Measurements from ENCODE around the gene MORN1. TPM values are rescaled to one million over a fixed set of nuclear protein-coding genes. Genes with fewer than 3 reads are reported as not detected.
A peak's percentile ranks its signal among the peaks of the same experiment; 100 is the strongest.

Gene MORN1
- total and polyA plus RNA-seq, 10 of the 15 experiments (the other 5 are each of a cell fraction or from before 2014, with no cell fraction given): 0.76 to 7.9 (median 5.5) TPM

GRCh38 chr1:2412395-2412772, 21.0 kb upstream of the MORN1 start, which contains the start of gene PEX10:
TSS of gene PEX10 (minus strand) at chr1:2412564. CDS start at chr1:2412502, 62 bp downstream.
- H4K20me1 ChIP-seq (ENCODE audit: control insufficient read depth, insufficient read depth): no peaks in the 10 kb centered on the region
- peak; percentile 96 for TF ChIP-seq SIN3A (IDR thresholded peaks at IDR 0.05; ENCODE audit: low read depth, low read length)
- TF ChIP-seq POLR2AphosphoS5 (IDR thresholded peaks at IDR 0.05; ENCODE audit: low read length): no peak
- TF ChIP-seq NR2F1 (conservative IDR thresholded peaks at IDR 0.05): no peak; the same call in 1 of the 2 replicates
- peak; percentile 30; the same call in 1 of the 2 replicates for TF ChIP-seq ELK1 (IDR thresholded peaks at IDR 0.05; ENCODE audit: low read depth, low read length)
- no peak for TF ChIP-seq IRF3 (IDR thresholded peaks at IDR 0.05)
- TF ChIP-seq KLF5 (IDR thresholded peaks at IDR 0.05; ENCODE audit: partially characterized antibody): peak; percentile 35
- TF ChIP-seq CHD1 (IDR thresholded peaks at IDR 0.05; ENCODE audit: low read depth, low read length): no peak
- no peak for TF ChIP-seq REST (IDR thresholded peaks at IDR 0.05; ENCODE audit: low read depth, low read length)
- TF ChIP-seq SKIL (IDR thresholded peaks at IDR 0.05; ENCODE audit: low read depth, poor library complexity, severe bottlenecking): no peak
- TF ChIP-seq EED (IDR thresholded peaks at IDR 0.05; ENCODE audit: low read depth): no peak
- TF ChIP-seq CEBPZ (IDR thresholded peaks at IDR 0.05; ENCODE audit: low read depth, low read length): no peak
- TF ChIP-seq CBX5 (IDR thresholded peaks at IDR 0.05; ENCODE audit: low read depth): no peak

More at GRCh38 chr1:2412395-2412772, 21.0 kb upstream of the MORN1 start, which contains the start of gene PEX10:
- under 1% methylated on average over 25 of the region's 55 CpGs for WGBS (ENCODE audit: insufficient coverage, insufficient replicate concordance, low lambda C conversion rate, missing lambda C conversion rate)
- DNase-seq (ENCODE audit: low read depth, low spot score) (peak; percentile 80), FAIRE-seq (peak; percentile 95), ATAC-seq (peak; percentile 88)
- Histone ChIP-seq H3K4me2 (ENCODE audit: control insufficient read depth, insufficient read depth) (peak within 1 kb of the TSS; percentile 94), H3K36me3 (ENCODE audit: control insufficient read depth in 2 of 2, insufficient read depth in 2 of 2, low read length in 1 of 2) (no peaks in the 10 kb centered on the region; a peak in 2 of 4 replicates), H3K9me3 (replicated peaks; ENCODE audit: control insufficient read depth, insufficient read depth, low read length) (no peaks in the 10 kb centered on the region), H3K4me1 (ENCODE audit: control insufficient read depth, insufficient read depth, low read length) (peaks cover 27% of the 10 kb centered on the region), H3K79me2 (ENCODE audit: control insufficient read depth, insufficient read depth, low read length) (peaks cover 20% of the 10 kb centered on the region), H2AFZ (ENCODE audit: control insufficient read depth, low read depth, low read length) (peak within 1 kb of the TSS; percentile 76), H3K27me3 (replicated peaks in 1 of 2; ENCODE audit: control insufficient read depth in 2 of 2, insufficient read depth in 2 of 2, low read length in 1 of 2) (no peaks in the 10 kb centered on the region), H3K27ac (ENCODE audit: control insufficient read depth, insufficient read depth) (peak within 1 kb of the TSS; percentile 62), H3K9ac (ENCODE audit: control insufficient read depth, insufficient read depth, low read length) (peak within 1 kb of the TSS; percentile 84), H3K4me3 (peak within 1 kb of the TSS; percentile 98)
- intact Hi-C loops (cut with micrococcal nuclease; ENCODE audit: unreplicated experiment) (no loop called here), in situ Hi-C loops (cut with MboI) (loop anchor here (5.0 to 10.0 kb wide), 3 partner anchors 135 to 1015 kb away; no protein-coding TSS in a partner anchor)
- POLR2A ChIA-PET: interaction anchor here (1.0 to 1.8 kb wide), 5 partner anchors 113 to 173 kb away, joined by 3 to 11 read pairs (median 6); partner anchors contain the start of gene PANK4
- no TSS peak for BruUV-seq (replicated peaks)
- RAD21 ChIA-PET (ENCODE audit: unreplicated experiment): interaction anchor here (1.5 to 1.8 kb wide), 4 partner anchors 112 to 217 kb away, joined by 3 to 13 read pairs (median 6); partner anchors contain the start of gene FAAP20
- SMC1A ChIA-PET (ENCODE audit: uncharacterized antibody, unreplicated experiment): interaction anchor here (0.7 to 2.1 kb wide), 5 partner anchors 21 to 218 kb away, joined by 3 to 9 read pairs (median 3); partner anchors contain the start of genes FAAP20, MORN1 and RER1
- CTCF ChIA-PET: interaction anchor here (0.7 to 1.8 kb wide), 4 partner anchors 135 to 217 kb away, joined by 3 to 23 read pairs (median 6); partner anchors contain the start of genes FAAP20 and TNFRSF14

All from GM12878 (cell line).